HG02973 (cell line): ENCODE results near the gene THAP10.
"Not testable (repeated sequence)": the region's sequence is repeated elsewhere in the genome, so short reads cannot be mapped to it uniquely, and the experiment has no call there.

Experiments
- ATAC-seq: cut with Tn5 transposase; IDR thresholded peaks from one replicate; pipeline ENCODE4 v1.9.1; 2021; ENCODE audit warnings: moderate library complexity; ENCODE audit not compliant: unreplicated experiment

THAP10 gene

GRCh38 chr15:70892002-70892911 lies at the start of gene THAP10, which contains the start of gene LRRC49:
TSS of gene THAP10 (minus strand) at chr15:70892433. CDS start at chr15:70892272, 161 bp downstream.
TSS of gene LRRC49 (plus strand) at chr15:70892826. CDS start at chr15:70892895, 69 bp downstream.
- peak; percentile 84 for ATAC-seq

- ATAC-seq, result no peak
Measured at GRCh38 chr15:70936326-70936725, 44.1 kb upstream of the THAP10 start.

GRCh38 chr15:70935631-70936030 lies 43.4 kb upstream of the THAP10 start:
- ATAC-seq, result no peak

- no peak for ATAC-seq
Measured at GRCh38 chr15:70933411-70933810, 41.2 kb upstream of the THAP10 start.

GRCh38 chr15:70932397-70932796 lies 40.2 kb upstream of the THAP10 start:
- ATAC-seq, result no peak

- no peak for ATAC-seq
Measured at GRCh38 chr15:70931821-70932220, 39.6 kb upstream of the THAP10 start.

GRCh38 chr15:70926914-70927313 lies 34.7 kb upstream of the THAP10 start:
- not testable (repeated sequence) for ATAC-seq

- ATAC-seq, result no peak
Measured at GRCh38 chr15:70923311-70924080, 31.3 kb upstream of the THAP10 start.

- no peak for ATAC-seq
Measured at GRCh38 chr15:70922119-70922518, 29.9 kb upstream of the THAP10 start.

- ATAC-seq, result no peak
Measured at GRCh38 chr15:70920981-70921696, 28.9 kb upstream of the THAP10 start.

- ATAC-seq, result no peak
Measured at GRCh38 chr15:70917955-70918354, 25.7 kb upstream of the THAP10 start.

- no peak for ATAC-seq
Measured at GRCh38 chr15:70916531-70916930, 24.3 kb upstream of the THAP10 start.

- ATAC-seq, result no peak
Measured at GRCh38 chr15:70912187-70912586, 20.0 kb upstream of the THAP10 start.

GRCh38 chr15:70910958-70911357 lies 18.7 kb upstream of the THAP10 start:
- ATAC-seq, result no peak

GRCh38 chr15:70907784-70908471 lies 15.7 kb upstream of the THAP10 start:
- ATAC-seq, result no peak

- no peak for ATAC-seq
Measured at GRCh38 chr15:70906842-70907241, 14.6 kb upstream of the THAP10 start.

- ATAC-seq, result no peak
Measured at GRCh38 chr15:70902107-70902506, 9.9 kb upstream of the THAP10 start.

GRCh38 chr15:70892912-70893560 lies 803 bp upstream of the THAP10 start:
- ATAC-seq, result peak; percentile 18

GRCh38 chr15:70882361-70882760 lies 9.9 kb downstream of the THAP10 start:
- ATAC-seq, result no peak

GRCh38 chr15:70880781-70881180 lies 11.5 kb downstream of the THAP10 start:
- ATAC-seq, result no peak
